Measurements from ENCODE around the gene SLC39A13.

The SLC39A13 gene

DNA sequence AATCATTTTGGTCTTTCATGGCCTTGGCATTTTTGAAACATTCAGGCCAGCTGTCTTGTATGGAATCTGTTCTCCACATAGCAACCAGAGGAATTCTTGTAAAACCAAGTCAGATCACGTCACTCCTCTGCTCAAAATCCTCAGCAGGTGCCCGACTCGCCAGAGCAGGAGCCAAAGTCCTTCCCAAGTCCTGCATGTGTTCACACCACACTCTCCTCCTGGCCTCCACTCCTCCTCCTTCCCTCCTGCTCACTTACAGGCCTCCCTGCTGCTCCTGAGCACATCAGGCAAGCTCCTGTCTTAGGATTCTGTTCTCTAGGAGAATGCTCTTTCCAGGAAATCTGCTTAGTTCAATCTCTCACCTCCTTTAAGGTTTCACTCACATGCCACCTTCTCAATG is 24.8 kb downstream of the SLC39A13 start:
- Histone ChIP-seq H3K27me3 (ENCODE audit: low read length) (no peaks in the 10 kb centered on the region), H3F3A (ENCODE audit: insufficient read depth) (no peaks in the 10 kb centered on the region), H3K9ac (ENCODE audit: low read length) (no peak overlapping the region), H3K4me2 (ENCODE audit: low read depth, low read length, poor library complexity, severe bottlenecking) (no peak overlapping the region), H3K36me3 (ENCODE audit: low read length) (no peaks in the 10 kb centered on the region), H3K4me3 (ENCODE audit: insufficient read depth, low read length, poor library complexity, severe bottlenecking) (no peak overlapping the region), H2AFZ (ENCODE audit: low read depth, low read length, severe bottlenecking) (no peak overlapping the region), H3K79me2 (ENCODE audit: insufficient read depth, low read length) (no peaks in the 10 kb centered on the region), H3K9me2 (replicated peaks; ENCODE audit: insufficient read depth, low read length) (no peaks in the 10 kb centered on the region), H3K27ac (ENCODE audit: low read depth, low read length) (no peak overlapping the region), H3K9me3 (ENCODE audit: insufficient read depth, low read length) (no peaks in the 10 kb centered on the region), H4K20me1 (ENCODE audit: low read depth, low read length) (no peaks in the 10 kb centered on the region)
- no peak for TF ChIP-seq EZH2phosphoT487 (conservative IDR thresholded peaks at IDR 0.05; ENCODE audit: low read length)
- TF ChIP-seq, protein P1, sequence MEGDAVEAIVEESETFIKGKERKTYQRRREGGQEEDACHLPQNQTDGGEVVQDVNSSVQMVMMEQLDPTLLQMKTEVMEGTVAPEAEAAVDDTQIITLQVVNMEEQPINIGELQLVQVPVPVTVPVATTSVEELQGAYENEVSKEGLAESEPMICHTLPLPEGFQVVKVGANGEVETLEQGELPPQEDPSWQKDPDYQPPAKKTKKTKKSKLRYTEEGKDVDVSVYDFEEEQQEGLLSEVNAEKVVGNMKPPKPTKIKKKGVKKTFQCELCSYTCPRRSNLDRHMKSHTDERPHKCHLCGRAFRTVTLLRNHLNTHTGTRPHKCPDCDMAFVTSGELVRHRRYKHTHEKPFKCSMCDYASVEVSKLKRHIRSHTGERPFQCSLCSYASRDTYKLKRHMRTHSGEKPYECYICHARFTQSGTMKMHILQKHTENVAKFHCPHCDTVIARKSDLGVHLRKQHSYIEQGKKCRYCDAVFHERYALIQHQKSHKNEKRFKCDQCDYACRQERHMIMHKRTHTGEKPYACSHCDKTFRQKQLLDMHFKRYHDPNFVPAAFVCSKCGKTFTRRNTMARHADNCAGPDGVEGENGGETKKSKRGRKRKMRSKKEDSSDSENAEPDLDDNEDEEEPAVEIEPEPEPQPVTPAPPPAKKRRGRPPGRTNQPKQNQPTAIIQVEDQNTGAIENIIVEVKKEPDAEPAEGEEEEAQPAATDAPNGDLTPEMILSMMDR (IDR thresholded peaks at IDR 0.05; ENCODE audit: insufficient read depth, low read length, poor library complexity, severe bottlenecking): no peak

DNA sequence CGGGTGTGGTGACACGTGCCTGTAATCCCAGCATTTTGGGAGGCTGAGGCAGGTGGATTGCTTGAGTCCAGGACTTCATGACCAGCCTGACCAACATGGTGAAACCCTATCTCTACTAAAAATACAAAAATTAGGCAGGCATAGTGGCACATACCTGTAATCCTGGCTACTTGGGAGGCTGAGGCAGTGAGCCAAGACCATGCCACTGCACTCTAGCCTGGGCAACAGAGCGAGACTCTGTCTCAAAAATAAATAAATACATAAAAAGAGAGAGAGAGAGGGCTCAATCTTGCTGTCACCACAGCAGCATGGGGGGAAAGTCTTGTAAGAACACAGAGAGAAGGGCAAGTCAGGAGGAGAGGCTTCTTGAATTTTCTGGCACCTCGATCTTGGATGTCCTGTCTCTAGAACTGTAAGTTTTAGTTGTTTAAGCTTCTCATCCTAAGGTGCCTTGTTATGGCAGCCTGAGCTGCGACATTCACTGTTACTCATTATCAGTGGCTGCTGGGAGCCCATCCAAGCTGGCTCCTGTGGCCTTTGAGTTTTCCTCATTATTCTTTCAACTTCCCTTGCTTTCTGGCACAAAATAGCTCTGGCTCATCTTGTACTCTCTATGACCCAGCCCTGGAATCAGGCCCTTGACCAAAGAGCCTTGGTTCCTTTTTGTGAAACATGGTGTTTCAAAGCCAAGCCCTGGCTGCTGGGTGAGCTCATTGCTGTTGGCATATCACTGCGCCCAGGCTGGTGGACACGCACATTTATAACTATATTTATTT is 25.8 kb downstream of the SLC39A13 start:
- Histone ChIP-seq H3F3A (ENCODE audit: insufficient read depth) (no peaks in the 10 kb centered on the region), H3K9me3 (ENCODE audit: insufficient read depth, low read length) (no peaks in the 10 kb centered on the region), H3K79me2 (ENCODE audit: insufficient read depth, low read length) (no peaks in the 10 kb centered on the region), H3K4me2 (ENCODE audit: low read depth, low read length, poor library complexity, severe bottlenecking) (no peak overlapping the region), H4K20me1 (ENCODE audit: low read depth, low read length) (no peaks in the 10 kb centered on the region), H3K36me3 (ENCODE audit: low read length) (no peaks in the 10 kb centered on the region), H3K9me2 (replicated peaks; ENCODE audit: insufficient read depth, low read length) (no peaks in the 10 kb centered on the region), H3K4me3 (ENCODE audit: insufficient read depth, low read length, poor library complexity, severe bottlenecking) (no peak overlapping the region), H2AFZ (ENCODE audit: low read depth, low read length, severe bottlenecking) (no peak overlapping the region), H3K9ac (ENCODE audit: low read length) (no peak overlapping the region), H3K27me3 (ENCODE audit: low read length) (no peaks in the 10 kb centered on the region), H3K27ac (ENCODE audit: low read depth, low read length) (no peak overlapping the region)
- TF ChIP-seq, protein P1 (IDR thresholded peaks at IDR 0.05; ENCODE audit: insufficient read depth, low read length, poor library complexity, severe bottlenecking): no peak
- no peak for TF ChIP-seq EZH2phosphoT487 (conservative IDR thresholded peaks at IDR 0.05; ENCODE audit: low read length)

DNA sequence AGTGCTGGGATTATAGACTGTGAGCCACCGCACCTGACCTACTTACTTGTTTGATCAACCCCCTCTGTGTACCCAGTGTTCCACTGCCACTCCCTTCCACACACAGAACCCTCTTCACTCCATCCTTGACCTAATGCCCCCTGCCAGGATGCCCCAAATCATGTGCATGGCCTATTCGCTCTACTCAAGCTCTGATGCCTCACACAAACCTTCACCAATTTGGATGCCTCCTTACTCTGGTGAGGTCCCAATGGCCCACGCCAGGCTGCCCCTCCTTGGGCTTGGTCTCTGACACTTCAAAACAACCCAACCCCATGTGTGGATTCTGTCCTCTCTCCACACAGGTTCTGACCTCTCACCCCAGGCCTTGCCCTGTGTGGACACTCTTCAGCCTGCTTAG is 27.3 kb downstream of the SLC39A13 start:
- H3K36me3 ChIP-seq (ENCODE audit: low read length): no peaks in the 10 kb centered on the region
- H3K9ac ChIP-seq (ENCODE audit: low read length): no peak overlapping the region
- no peaks in the 10 kb centered on the region for H3K27me3 ChIP-seq (ENCODE audit: low read length)
- H3K9me3 ChIP-seq (ENCODE audit: insufficient read depth, low read length): no peaks in the 10 kb centered on the region
- TF ChIP-seq EZH2phosphoT487 (conservative IDR thresholded peaks at IDR 0.05; ENCODE audit: low read length): no peak
- TF ChIP-seq, protein P1 (IDR thresholded peaks at IDR 0.05; ENCODE audit: insufficient read depth, low read length, poor library complexity, severe bottlenecking): no peak
- H3F3A ChIP-seq (ENCODE audit: insufficient read depth): no peaks in the 10 kb centered on the region
- no peak overlapping the region for H3K27ac ChIP-seq (ENCODE audit: low read depth, low read length)
- H3K4me3 ChIP-seq (ENCODE audit: insufficient read depth, low read length, poor library complexity, severe bottlenecking): no peak overlapping the region
- no peaks in the 10 kb centered on the region for H3K9me2 ChIP-seq (replicated peaks; ENCODE audit: insufficient read depth, low read length)
- no peak overlapping the region for H2AFZ ChIP-seq (ENCODE audit: low read depth, low read length, severe bottlenecking)
- H3K4me2 ChIP-seq (ENCODE audit: low read depth, low read length, poor library complexity, severe bottlenecking): no peak overlapping the region
- H4K20me1 ChIP-seq (ENCODE audit: low read depth, low read length): no peaks in the 10 kb centered on the region
- no peaks in the 10 kb centered on the region for H3K79me2 ChIP-seq (ENCODE audit: insufficient read depth, low read length)

Data from SU-DHL-6 (cell line).